PC-9 (cell line): ENCODE data around the gene OSBPL3.

Experiments used
- EZH2 ChIP-seq: fragments of 200-600 bp; sonication (generic); IDR thresholded peaks from 2 replicates; pipeline ENCODE4 v1.8.0; 2017; ENCODE audit warnings: antibody characterized with exemption, low read depth
- TF ChIP-seq, protein P1 (sequence below): fragments of 200-600 bp; sonication (generic); conservative IDR thresholded peaks from 2 replicates; pipeline ENCODE4 v1.6.1; 2017; ENCODE audit warnings: mixed run types, antibody characterized with exemption, mild to moderate bottlenecking, moderate library complexity

GRCh38 chr7:24992314-24992713, 12.3 kb upstream of the OSBPL3 start:
- no peak for TF ChIP-seq EZH2
- TF ChIP-seq, protein P1, sequence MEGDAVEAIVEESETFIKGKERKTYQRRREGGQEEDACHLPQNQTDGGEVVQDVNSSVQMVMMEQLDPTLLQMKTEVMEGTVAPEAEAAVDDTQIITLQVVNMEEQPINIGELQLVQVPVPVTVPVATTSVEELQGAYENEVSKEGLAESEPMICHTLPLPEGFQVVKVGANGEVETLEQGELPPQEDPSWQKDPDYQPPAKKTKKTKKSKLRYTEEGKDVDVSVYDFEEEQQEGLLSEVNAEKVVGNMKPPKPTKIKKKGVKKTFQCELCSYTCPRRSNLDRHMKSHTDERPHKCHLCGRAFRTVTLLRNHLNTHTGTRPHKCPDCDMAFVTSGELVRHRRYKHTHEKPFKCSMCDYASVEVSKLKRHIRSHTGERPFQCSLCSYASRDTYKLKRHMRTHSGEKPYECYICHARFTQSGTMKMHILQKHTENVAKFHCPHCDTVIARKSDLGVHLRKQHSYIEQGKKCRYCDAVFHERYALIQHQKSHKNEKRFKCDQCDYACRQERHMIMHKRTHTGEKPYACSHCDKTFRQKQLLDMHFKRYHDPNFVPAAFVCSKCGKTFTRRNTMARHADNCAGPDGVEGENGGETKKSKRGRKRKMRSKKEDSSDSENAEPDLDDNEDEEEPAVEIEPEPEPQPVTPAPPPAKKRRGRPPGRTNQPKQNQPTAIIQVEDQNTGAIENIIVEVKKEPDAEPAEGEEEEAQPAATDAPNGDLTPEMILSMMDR, result no peak
